Activated CD8-positive, alpha-beta memory T cell treated with anti-CD3 and anti-CD28 coated beads, Interleukin-2, amount 50 U/mL, for 24 hours (primary cell): ENCODE measurements around the gene CD7.
A peak's percentile ranks its signal among the peaks of the same experiment; 100 is the strongest.

Experiments used
- DNase-seq: peaks from one replicate; pipeline ENCODE4 v3.0.0-alpha.2; 2020; ENCODE audit errors: extremely low read depth

Gene CD7

DNA sequence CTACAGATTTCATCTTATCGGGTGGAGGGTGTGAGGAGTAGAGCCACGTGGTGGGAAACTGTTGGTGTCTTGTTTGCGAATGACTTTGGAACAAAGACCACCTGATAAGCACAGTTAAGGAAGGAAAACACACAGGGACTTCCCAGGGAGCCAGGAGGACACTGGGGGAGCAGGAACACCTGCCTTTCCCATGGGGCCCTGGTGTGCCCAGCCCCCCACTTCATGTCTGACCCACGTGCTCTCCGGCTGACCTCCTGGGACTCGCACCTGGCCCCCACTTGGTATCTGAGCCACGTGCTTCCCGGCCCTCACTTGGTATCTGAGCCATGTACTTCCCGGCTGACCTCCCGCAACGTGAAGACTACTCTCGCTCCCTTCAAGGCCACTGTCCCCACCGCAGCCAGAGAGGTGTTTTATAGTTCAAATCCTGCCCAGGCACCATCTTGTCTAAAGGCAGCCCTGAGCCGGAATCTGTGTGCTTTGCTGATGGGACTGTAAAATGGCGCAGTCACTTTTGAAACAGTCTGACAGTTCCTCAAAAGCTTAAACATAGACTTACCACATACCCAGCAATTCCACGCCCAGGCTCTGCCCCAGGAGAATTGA, 38.5 kb downstream of the CD7 start:
- no peak for DNase-seq

DNA sequence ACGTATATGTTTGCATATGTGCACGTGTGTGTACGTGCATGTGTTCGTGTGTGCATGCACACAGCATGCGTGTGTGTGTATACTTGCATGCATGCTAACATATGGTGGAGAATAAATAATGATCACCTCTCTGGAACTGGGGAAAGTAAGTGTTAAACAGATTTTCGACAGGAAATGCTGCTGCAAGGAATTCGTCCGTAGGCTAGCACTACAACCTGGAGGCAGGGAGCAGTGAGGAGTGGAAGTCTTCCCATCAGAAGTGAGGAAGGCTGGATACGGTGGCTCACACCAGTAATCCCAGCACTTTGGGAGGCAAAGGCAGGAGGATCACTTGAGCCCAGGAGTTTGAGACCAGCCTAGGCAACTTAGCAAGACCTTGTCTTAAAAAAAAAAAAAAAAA, 39.1 kb downstream of the CD7 start:
- DNase-seq = no peak

GRCh38 chr17:82277851-82278250, 39.6 kb downstream of the CD7 start:
- no peak for DNase-seq

GRCh38 chr17:82276938-82277337, 40.5 kb downstream of the CD7 start:
- no peak for DNase-seq

DNA sequence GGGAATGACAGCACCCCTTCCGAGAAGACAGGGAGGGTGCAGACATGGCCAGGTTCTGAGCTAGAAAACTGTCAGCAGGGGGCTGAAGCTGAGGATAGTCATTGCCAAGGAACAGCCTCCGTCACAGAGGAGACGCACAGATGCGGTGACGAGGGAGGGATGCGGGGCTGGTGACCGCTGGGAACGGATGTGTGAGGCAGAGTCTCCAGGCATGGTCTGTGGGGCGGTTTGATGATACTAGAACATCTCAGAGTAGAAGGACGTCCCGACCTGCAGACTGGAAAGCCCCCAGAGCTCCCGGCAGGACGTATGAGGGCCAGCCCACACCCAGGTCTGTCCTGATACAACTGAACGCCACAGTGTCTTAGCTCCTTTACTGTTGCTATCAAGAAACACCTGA, 42.1 kb downstream of the CD7 start:
- DNase-seq = no peak

DNA sequence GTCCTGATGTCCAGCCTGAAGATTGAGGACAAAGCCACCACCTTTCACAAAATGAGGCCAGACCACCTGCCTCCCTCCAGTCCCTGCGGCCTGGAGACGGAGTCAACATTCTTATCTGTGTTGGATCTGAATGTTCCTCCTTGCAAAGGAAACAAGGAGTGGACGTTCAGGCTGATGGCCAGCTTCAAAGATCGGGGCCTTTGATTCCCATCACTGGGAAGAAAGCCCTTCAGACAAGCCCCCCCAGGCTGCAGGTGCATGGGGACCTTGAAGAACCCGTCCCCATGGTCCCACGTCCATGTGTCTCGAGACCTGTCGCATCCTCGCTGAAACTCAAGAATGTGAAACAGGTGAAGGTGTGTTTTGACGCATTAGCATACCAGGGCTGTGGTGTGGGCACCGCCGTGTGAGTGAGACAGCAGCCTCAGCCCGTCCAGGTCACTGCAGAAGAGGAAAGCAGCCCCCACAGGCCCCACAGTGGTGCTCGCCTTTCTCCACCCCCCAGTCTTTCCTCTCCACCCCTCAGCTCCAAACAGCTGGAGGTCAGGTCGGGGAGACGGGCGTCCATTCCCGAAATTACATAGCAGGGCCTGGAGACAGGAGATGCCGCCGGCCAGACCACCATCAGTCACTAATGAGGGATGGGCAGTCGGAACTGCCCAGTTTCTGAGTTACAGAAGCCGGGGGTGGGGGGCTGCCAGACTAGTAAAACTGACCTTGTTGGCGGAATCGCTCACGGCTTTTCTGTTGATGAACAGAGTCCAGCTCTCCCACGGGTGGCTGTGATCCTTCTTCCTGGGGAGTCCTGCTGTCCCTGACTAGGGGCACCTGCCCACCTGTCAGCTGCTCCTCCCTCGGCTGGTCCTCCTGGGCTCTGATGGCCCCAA, 43.0 kb downstream of the CD7 start:
- no peak for DNase-seq

DNA sequence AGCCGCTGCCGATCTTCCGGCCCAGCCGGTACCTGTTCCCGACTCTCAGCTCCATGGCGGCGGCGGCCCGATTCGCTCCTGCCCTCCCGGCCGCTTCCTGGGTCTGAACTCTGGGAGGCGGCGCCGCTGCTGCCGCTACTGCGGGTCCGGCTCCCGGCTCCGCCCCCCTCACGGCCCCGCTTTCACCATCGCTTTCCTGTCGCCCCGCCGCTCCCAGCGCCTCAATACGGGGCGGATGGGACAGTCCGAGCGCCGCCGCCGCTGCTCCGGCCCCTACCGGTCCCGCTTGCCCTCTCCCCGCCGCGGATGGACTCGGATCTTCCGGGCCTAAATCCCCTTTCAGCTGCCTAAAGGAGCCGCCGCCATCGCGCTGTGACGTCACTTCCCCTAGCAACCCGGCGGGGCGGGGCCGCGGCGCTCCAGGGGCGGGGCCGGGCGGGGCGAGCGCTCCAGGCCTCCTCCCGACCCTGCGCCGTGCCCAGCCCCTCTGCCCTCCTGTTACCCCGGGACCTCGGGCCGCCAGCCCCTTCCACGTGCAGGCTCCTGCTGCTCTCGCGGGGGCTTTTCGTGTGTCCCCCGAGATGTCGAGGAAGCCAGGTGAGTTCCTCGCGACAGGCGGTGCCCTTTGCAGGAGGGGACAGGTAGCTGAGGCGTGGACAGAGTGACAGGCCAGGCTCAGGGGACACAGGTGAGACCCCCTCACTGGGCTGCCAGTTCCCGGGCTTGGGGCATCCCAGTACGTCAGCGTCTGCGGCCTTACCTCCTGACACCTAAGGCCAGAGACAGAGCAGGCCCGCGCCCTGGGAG, 43.9 kb downstream of the CD7 start, which contains the start of gene CSNK1D:
Gene CSNK1D, minus strand, starts transcription at position 374 of the 807 bp plus-strand sequence. Its CDS starts 319 bp downstream, at position 55.
- DNase-seq = peak; percentile 75

- DNase-seq = no peak
Measured at GRCh38 chr17:82272495-82273326, 44.7 kb downstream of the CD7 start.

- DNase-seq = no peak
Measured at GRCh38 chr17:82271401-82271800, 46.0 kb downstream of the CD7 start.

GRCh38 chr17:82270651-82271050, 46.8 kb downstream of the CD7 start:
- no peak for DNase-seq

DNA sequence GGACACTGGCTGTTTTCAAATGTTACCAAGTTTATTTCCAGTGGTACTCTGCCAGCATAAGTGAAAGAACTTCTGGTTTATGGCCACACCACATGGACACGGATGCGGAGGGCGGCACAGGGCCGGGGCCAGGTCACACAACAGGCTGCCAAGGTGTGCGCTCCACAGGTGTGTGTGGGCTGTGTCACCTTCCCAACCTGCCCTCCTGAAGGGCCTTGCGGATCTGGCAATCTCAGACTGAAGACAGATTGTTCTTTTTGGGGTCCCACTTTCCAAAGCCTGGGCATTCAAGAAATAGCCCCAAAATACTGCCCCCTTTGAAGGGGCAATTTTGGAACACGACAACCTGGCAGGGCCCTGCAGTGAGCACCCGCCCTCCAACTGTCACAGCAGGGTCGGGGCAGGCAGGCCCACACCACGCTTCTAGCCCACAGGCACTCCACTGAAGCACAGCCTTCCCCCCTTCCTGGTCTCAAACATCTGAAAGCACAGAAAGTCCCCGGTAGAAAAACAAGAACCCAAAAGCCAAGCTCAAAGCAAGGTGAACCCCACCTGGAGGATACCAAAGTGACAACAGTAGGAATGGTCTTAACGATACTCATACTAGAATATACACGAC, 47.4 kb downstream of the CD7 start:
- no peak for DNase-seq

DNA sequence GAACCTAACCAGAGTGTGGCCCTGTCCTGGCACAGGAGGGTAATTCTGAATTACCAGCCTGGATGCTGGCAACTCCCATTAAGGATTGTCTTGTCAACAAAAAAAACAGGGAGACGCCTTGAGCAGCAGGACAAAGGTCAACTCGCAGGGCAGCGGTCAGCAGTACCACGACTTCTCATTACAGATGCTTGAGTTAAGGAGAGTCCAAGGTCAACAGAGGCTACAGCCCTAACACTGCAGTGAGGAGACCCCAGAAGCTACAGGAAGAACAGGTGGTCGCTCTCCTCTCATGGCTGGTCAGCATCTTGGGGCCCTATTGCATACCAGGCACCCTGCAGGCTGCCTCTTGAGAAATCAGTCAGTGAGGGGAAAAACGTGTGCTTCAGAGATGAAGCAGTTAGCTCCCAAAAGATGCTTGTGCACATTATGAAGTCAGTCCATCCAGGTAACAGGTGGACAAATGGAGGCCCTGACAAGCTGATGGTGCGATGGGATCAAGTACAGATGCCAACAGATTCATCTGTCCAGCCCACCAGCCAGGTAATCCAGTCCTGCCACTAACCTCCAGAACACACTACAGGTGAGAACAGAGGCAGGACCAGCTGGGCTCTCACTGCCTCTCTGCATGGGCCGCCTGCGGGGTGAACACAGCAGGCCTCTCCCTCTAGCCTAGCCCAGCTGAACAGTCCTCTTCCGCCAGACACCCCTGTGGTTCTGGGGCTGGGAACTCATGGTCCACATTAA, 48.1 kb downstream of the CD7 start:
- no peak for DNase-seq

DNA sequence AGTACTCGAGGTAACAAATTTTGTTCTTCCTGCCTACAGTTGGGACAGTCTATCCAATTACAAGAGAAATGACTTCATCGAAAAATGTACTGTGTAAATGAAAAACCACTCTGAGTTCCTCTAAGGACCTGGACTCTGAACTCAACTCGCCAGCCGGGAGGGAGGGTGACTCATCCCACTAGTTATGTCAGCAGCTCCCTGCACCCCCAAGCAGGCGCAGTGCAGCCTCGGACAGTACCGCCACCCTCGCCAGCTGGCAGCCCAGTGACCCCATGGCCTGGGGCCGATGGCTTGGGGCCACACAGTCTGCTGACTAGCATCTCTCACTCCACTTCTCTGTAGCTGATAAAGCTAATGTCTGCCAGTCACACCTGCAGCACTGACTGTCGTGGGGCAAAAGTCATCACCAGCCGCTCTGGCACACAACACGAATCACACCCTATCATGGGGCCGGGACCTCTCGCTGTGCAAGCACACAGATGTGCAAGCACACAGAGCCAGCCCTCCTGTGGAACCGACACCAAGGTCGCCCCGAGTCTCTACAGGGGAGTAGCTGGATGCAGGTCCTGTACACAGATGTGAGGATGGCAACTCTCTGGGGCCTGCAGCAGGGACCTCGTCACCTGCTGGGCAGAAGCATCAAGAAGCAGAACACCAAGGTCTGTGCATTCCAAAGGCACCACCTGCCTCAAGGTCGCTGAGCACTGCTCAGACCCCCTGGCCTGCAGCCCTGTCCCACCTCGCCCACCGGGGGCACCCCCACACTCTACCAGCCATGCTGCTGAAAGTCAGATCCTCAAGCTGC, 49.6 kb downstream of the CD7 start:
- DNase-seq = no peak

DNA sequence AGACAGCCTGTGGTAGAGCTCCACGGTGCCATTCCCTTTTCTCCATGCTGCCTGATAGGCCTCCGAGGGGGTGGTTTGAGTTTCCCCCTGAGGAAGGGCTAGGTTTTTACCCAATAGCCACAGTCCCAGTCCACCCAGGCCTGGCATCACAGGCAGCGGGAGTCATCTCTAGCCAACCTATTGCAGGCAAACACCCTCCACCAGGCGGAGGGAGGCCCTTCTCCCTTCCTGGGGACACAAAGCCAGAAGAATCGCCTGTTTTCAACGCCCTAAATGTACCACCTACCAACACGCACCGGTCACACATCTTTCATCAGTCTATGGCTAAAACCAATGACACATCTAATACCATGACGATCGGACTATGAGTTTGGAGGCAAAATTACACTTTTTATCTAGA, 51.3 kb downstream of the CD7 start:
- no peak for DNase-seq
